GM19397 (cell line): ENCODE results near the gene VSIG10.
"Not testable (repeated sequence)": the region's sequence is repeated elsewhere in the genome, so short reads cannot be mapped to it uniquely, and the experiment has no call there.

ENCODE experiments used
- ATAC-seq: cut with Tn5 transposase; IDR thresholded peaks from one replicate; pipeline ENCODE4 v1.9.1; 2021; ENCODE audit warnings: mild to moderate bottlenecking, moderate library complexity; ENCODE audit not compliant: unreplicated experiment

VSIG10 gene

GRCh38 chr12:118103601-118104382 is at the start of gene VSIG10:
TSS of gene VSIG10 (minus strand) at chr12:118104011. CDS start at chr12:118103671, 340 bp downstream.
- ATAC-seq, result no peak

DNA sequence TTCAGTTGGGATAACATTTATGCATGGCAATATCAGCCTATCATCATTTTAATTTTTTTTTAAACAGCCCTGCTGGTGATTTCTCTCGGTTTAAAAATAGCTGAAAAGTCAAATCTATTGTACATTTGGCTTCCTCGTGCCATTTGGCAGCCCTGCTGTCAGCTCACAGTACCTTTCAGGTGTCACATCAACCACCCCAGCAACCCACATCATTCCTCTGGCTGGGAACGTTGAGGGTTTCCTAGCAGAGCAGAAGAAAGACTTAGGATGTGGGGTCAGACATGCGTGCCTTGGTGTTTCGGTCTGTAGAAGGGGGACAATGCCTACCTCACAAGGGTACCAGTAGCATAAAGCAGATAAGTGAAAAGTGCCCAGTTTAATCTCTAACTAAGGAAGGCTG is 47.9 kb upstream of the VSIG10 start:
- ATAC-seq, result no peak

GRCh38 chr12:118150625-118151024 is 46.8 kb upstream of the VSIG10 start:
- ATAC-seq, result no peak

GRCh38 chr12:118148287-118148686 is 44.5 kb upstream of the VSIG10 start:
- no peak for ATAC-seq

DNA sequence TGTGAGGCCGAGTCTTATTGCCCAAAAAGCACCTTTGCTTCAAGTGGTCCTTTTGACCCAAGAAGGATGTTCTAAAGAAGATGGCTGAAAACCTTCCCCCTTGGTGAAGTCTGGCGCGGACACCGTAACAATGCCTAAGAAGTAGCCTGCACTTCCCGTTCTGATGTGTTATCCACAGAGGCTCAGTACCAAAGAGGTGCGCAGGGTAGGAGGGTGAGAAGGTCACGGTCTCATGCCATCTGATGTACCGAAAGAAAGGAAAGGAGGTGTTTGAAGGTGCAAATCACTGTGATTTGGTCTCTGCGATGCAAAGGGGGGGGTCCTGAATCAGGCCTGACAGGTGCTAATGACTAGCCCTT is 42.0 kb upstream of the VSIG10 start:
- ATAC-seq, result no peak

GRCh38 chr12:118145113-118145797 is 41.4 kb upstream of the VSIG10 start:
- ATAC-seq, result no peak

DNA sequence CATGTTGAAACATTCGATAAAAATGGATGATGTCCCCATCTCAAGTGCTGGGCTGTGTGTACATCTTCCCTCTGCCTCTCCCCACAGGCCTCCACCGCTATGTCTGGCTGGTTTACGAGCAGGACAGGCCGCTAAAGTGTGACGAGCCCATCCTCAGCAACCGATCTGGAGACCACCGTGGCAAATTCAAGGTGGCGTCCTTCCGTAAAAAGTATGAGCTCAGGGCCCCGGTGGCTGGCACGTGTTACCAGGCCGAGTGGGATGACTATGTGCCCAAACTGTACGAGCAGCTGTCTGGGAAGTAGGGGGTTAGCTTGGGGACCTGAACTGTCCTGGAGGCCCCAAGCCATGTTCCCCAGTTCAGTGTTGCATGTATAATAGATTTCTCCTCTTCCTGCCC is 40.7 kb upstream of the VSIG10 start:
- ATAC-seq, result no peak

DNA sequence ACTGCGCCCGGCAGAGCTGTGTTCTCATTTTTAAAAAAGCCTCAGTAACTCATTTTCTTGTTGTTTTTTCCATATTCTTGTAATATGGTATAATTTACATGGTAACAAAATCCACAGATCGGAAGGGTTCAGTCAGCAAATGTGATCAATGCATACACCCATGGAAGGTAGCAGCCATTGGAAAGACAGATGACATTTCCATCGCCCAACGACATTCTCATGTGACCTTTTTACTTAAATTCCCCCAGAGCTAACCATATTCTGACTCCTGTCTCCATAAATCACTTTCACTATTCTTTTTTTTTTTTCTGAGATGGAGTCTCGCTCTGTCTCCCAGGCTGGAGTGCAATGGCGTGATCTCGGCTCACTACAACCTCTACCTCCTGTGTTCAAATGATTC is 37.0 kb upstream of the VSIG10 start:
- ATAC-seq, result no peak

DNA sequence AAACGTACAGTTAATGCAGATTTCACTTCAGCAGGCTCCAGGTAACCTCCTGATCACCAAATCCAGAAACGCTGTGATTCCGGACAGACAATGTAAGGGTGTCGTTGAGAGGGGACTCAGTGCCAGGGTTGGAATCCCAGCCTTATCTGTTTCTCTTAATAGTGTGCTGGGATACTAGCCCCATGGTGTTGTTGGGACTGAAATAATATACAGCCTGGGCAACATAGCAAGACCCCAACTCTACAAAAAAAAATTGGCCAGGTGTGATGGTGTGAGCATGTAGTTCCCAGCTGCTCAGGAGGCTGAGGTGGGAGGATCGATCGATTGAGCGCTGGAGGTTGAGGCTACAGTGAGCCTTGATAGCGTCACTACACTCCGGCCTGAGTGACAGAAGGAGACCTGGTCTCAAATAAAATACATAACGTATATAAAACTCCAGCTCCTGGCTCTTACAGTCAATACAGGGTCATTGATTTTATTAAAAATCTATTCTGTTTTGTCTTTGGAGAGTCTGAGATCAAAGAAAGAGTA is 33.4 kb upstream of the VSIG10 start:
- no peak for ATAC-seq

DNA sequence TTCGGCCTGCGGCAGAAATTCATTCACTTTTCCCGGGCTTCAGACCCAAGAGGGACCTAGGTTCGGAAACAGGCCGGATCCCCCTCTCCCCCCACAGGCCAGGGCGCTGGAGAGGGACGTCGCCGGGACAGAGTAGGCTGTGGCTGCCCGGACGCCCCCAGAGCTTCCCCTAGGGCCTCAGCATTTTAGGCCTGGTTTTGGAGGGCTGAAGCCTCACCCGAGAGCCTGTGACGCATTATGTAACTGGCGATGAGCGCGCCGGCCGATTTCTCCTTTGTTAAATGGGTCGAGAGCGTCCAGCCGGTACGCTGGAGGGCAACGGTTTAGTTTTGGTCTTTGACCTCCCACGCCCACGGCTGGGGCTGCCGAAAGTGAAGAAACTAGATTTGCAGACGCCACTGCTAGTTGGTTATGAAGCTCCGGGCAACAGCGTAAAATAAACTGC is 32.8 kb upstream of the VSIG10 start:
- peak; percentile 22 for ATAC-seq

GRCh38 chr12:118135788-118136558 is 32.2 kb upstream of the VSIG10 start, which contains the start of gene PEBP1:
TSS of gene PEBP1 (plus strand) at chr12:118136124. CDS start at chr12:118136210, 86 bp downstream.
- peak; percentile 98 for ATAC-seq

DNA sequence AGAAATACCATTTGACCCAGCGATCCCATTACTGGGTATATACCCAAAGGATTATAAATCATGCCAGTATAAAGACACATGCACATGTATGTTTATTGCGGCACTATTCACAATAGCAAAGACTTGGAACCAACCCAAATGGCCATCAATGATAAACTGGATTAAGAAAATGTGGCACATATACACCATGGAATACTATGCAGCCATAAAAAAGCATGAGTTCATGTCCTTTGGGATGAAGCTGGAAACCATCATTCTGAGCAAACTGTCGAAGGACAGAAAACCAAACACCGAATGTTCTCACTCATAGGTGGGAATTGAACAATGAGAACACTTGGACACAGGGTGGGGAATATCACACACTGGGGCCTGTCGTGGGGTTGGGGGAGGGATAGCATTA is 25.6 kb upstream of the VSIG10 start:
- ATAC-seq, result not testable (repeated sequence)

DNA sequence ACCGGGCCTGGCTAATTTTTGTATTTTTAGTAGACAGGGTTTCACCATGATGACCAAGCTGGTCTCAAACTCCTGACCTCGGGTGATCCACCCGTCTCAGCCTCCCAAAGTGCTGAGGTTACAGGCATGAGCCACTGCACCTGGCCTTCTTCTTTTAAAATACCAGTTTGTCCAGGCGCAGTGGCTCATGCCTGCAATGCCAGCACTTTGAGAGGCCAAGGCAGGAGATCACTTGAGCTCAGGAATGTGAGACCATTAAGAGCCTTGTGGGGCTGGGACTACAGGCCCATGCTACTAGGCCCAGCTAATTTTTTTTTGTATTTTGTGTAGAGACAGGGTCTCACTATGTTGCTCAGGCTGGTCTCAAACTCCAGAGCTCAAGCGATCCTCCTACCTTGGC is 24.1 kb upstream of the VSIG10 start:
- ATAC-seq, result no peak

- no peak for ATAC-seq
These were observed 22.4 kb upstream of the VSIG10 start for GRCh38 chr12:118126119-118126757.

GRCh38 chr12:118125743-118126118 is 21.9 kb upstream of the VSIG10 start:
- no peak for ATAC-seq

DNA sequence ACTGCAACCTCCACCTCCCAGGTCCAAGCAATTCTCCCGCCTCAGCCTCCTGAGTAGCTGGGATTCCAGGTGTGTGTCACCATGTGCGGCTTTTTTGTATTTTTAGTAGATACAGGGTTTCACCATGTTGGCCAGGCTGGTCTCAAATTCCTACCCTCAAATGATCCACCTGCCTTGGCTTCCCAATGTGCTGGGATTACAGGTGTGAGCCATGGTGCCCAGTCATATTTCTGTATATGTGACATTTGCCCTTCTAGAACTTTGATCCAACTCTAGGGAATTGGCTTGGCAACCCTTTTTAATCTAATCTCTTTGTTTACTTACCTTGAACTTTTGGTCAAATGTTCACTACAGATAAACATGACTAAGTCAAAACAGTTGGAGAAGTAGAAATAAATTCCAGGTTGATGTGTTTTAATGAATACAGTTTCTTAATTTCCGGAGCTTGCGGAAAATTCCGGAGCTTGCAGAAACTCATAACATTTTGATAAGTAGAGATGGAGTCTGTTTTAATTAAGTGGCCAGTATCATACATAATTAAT is 20.6 kb upstream of the VSIG10 start:
- ATAC-seq, result no peak

- no peak for ATAC-seq
These were observed 18.5 kb upstream of the VSIG10 start for GRCh38 chr12:118122264-118122663.

GRCh38 chr12:118120579-118121363 is 17.0 kb upstream of the VSIG10 start:
- ATAC-seq, result no peak

- no peak for ATAC-seq
These were observed 15.7 kb upstream of the VSIG10 start for GRCh38 chr12:118119449-118119879.

GRCh38 chr12:118109088-118109487 is 5.3 kb upstream of the VSIG10 start:
- ATAC-seq, result no peak
